Nephron progenitor cell (in vitro differentiated cells): ENCODE data around the gene EDN2.

Experiments used
- DNase-seq: peaks from one replicate; pipeline ENCODE4 v3.0.0; 2021
- H3K27ac Mint-ChIP-seq: 2 replicates; pipeline ENCODE4 v1.8.0; 2021; ENCODE audit warnings: mild to moderate bottlenecking, moderate library complexity, mixed read lengths
- H3K27me3 Mint-ChIP-seq: 2 replicates; pipeline ENCODE4 v1.8.0; 2021; ENCODE audit warnings: mild to moderate bottlenecking, low read depth, mixed read lengths; ENCODE audit not compliant: poor library complexity
- H3K36me3 Mint-ChIP-seq: 2 replicates; pipeline ENCODE4 v1.8.0; 2021; ENCODE audit warnings: low read depth, mixed read lengths
- H3K4me1 Mint-ChIP-seq: 2 replicates; pipeline ENCODE4 v1.8.0; 2021; ENCODE audit warnings: mixed read lengths
- H3K4me3 Mint-ChIP-seq: 2 replicates; pipeline ENCODE4 v1.8.0; 2021; ENCODE audit warnings: mild to moderate bottlenecking, moderate library complexity, mixed read lengths
- H3K9me3 Mint-ChIP-seq: 2 replicates; pipeline ENCODE4 v1.8.0; 2021; ENCODE audit warnings: mild to moderate bottlenecking, moderate library complexity, mixed read lengths
- TF ChIP-seq, protein P1 (sequence below): fragments of 200-600 bp; sonication (generic); IDR thresholded peaks from 2 replicates; pipeline ENCODE4 v1.5.0; 2021; ENCODE audit warnings: antibody characterized with exemption

EDN2 gene

DNA sequence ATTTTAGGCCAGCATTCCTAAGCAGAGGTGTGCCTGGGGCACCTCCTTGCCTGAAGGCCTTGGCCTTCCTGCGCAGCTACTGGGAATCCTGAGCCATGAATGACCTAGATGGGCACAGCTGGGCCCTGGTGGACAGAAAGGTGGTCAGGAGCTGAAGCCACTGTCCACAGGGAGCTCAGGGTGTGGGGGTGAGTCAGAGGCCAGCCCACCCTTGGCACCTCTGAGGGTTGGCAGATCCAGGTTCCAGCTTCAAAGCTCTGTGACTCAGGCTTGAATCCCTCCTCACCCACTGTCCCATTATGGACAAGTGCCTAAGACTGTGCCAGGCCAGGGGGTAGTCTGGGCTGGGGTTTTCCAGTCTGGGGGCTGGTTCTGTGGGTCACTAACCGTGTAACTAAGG lies 6.4 kb upstream of the EDN2 start:
- DNase-seq, result no peak
- Mint-ChIP-seq H3K4me1 (peaks cover 48% of the 10 kb centered on the region), H3K27me3 (peaks cover 16% of the 10 kb centered on the region), H3K36me3 (no peaks in the 10 kb centered on the region), H3K27ac (no peak overlapping the region), H3K9me3 (no peaks in the 10 kb centered on the region), H3K4me3 (no peak overlapping the region)
- TF ChIP-seq, protein P1, sequence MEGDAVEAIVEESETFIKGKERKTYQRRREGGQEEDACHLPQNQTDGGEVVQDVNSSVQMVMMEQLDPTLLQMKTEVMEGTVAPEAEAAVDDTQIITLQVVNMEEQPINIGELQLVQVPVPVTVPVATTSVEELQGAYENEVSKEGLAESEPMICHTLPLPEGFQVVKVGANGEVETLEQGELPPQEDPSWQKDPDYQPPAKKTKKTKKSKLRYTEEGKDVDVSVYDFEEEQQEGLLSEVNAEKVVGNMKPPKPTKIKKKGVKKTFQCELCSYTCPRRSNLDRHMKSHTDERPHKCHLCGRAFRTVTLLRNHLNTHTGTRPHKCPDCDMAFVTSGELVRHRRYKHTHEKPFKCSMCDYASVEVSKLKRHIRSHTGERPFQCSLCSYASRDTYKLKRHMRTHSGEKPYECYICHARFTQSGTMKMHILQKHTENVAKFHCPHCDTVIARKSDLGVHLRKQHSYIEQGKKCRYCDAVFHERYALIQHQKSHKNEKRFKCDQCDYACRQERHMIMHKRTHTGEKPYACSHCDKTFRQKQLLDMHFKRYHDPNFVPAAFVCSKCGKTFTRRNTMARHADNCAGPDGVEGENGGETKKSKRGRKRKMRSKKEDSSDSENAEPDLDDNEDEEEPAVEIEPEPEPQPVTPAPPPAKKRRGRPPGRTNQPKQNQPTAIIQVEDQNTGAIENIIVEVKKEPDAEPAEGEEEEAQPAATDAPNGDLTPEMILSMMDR, result no peak

DNA sequence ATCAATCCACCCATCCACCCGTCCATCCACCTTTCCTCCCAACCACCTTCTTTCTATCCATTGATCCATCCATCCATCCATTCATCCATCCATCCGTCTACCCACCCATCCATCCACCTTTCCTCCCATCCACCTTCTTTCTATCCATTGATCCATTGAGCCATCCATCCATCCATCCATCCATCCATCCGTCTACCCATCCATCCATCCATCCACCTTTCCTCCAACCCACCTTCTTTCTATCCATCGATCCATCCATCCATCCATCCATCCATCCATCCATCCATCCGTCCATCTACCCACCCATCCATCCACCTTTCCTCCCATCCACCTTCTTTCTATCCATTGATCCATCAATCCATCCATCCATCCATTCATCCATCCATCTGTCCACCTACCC lies 5.1 kb upstream of the EDN2 start:
- DNase-seq, result no peak
- TF ChIP-seq, protein P1, result no peak
- Mint-ChIP-seq H3K9me3 (no peaks in the 10 kb centered on the region), H3K4me3 (no peak overlapping the region), H3K4me1 (peaks cover 40% of the 10 kb centered on the region), H3K36me3 (no peaks in the 10 kb centered on the region), H3K27me3 (peaks cover 12% of the 10 kb centered on the region), H3K27ac (no peak overlapping the region)

DNA sequence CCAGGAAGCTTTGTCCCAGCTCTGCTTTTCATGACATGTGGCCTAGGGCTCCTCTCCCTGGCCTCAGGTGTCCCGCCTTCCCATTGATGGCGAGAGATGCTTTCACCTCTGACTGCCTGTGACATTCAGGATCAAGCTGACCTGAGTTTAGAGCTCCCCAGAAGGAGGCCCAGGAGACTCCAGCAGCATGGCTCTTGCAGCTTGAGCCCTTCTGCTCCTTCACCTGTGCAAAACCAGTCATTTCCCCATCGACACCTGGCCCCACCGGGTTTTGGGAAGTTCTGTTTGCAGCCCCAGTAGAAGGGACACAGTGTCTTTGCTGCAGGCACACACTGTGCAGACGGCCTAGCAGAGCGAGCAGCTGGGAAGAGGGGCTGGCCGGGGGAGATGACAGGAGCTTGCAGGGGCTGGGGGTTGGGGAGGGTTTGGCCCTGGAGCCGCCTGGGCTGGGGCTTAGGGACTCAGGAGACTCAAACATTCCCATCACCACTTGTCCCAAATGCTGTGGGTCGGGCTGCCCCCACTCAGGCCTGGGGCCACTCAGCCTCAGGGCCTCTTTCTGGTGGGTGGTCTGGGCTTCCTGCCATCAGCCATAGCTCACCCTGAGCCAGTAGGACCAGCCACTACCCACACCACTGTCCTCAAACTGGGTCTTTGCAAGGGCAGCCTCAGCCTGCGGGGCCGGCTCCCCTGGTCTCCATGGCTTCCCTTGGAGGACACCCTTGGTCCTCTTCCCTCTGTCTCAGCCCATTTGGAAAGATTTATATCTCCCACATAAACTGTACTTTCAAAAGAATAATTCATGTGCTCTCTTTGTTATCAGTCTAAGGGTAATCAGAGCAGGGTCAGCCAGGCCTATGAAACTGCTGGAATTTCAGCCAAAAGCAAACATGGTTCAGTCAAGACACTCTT lies 3.8 kb upstream of the EDN2 start:
- Mint-ChIP-seq H3K36me3 (no peaks in the 10 kb centered on the region), H3K9me3 (no peaks in the 10 kb centered on the region), H3K4me1 (peaks cover 40% of the 10 kb centered on the region), H3K27ac (no peak overlapping the region), H3K4me3 (no peak overlapping the region), H3K27me3 (peaks cover 13% of the 10 kb centered on the region)
- TF ChIP-seq, protein P1, result no peak
- DNase-seq, result no peak

DNA sequence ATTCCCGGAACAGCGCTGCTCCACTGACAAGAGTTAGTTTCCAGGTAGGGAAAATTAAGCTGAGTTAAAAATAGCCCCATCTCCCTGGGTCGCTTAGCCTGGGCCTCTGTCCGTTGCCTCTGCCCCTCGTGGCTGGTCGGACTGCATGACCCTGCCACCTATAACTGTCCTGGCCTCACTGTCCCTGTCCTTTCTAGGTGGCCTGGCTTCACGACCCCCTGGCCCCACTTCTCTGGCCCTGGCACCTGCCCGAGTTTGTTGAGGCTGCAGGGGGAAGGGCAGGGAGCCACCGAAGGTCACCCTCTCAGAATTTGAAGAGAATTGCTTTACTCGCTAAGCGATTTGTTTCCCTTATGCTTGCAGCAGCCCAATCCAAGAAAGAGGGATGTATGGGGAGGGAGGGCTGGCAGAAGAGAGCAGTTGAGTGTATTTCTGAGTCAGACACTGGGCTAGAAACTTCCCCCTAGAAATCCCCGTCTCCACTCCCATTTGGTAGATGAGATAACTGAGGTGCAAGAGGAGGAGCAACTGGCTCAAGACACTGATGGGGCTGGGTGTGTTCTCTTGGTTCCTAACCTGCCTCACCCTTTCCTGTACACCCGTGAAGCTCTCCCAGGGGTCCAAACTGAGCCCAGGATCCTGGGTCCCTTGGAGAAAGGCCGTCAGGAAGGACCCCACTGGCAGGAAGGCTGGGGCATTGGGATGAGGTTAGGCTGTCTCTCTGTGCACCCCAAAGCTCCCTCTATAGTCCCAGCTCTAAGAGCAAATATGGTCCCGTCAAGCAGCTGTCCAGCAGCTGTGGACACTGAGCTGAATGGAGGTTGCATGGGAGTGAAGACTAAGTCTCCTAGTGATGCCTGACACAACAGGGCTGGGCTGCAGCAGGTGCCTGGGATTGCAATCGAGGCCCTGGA lies 2.9 kb upstream of the EDN2 start:
- peaks cover 13% of the 10 kb centered on the region for H3K27me3 Mint-ChIP-seq
- H3K36me3 Mint-ChIP-seq, result no peaks in the 10 kb centered on the region
- no peaks in the 10 kb centered on the region for H3K9me3 Mint-ChIP-seq
- H3K4me3 Mint-ChIP-seq, result peak overlapping the region; percentile 65
- DNase-seq, result no peak
- H3K27ac Mint-ChIP-seq, result no peak overlapping the region
- TF ChIP-seq, protein P1, result no peak
- H3K4me1 Mint-ChIP-seq, result peaks cover 49% of the 10 kb centered on the region

DNA sequence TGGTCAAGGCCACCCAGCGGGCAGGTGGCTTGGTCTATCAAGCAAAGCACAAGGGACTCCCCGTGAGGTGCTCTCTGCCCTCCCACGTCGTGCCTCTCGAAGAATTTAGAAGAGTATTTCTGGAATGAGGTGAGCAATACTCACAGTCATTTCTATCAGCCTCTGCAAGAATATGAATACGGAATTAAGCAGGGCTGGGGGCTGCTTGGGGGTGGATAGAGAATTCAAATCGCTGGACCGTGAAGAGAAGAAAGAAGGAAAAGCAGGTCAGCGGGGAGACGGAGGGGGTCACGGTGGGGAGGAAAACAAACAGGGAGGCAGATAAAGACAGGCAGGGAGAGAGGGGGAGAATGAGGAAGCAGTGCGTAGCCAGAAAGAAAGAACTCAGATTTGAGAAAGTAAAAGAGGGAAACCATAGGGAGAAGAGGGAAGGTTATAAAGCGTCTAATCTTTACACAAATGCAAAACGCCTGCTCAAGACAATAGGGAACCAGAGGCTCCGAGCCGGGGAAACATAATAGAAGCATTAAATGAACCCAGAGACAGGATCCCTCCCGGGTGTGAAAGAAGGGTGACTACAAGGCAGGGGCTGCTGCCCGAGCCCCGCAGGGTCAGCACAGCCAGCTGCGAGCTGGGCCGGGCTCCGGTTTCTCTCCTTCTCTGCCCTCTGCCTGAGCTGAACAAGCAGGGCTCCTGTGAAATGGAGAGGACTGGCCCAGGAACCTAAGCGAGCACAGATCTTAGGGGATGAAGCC lies 2.1 kb upstream of the EDN2 start:
- Mint-ChIP-seq H3K27ac (peak overlapping the region; percentile 46), H3K4me3 (peak overlapping the region; percentile 65), H3K27me3 (peaks cover 13% of the 10 kb centered on the region), H3K9me3 (no peaks in the 10 kb centered on the region), H3K4me1 (peaks cover 51% of the 10 kb centered on the region), H3K36me3 (no peaks in the 10 kb centered on the region)
- peak; percentile 36 for DNase-seq
- TF ChIP-seq, protein P1, result no peak
